DND-41 (cell line): ENCODE data around the gene SNX19.

Source experiments
- CTCF ChIP-seq: IDR thresholded peaks from 2 replicates; pipeline ENCODE4 v1.5.1; 2012; ENCODE audit warnings: borderline replicate concordance, low read length, moderate library complexity, mild to moderate bottlenecking; ENCODE audit not compliant: poor library complexity, severe bottlenecking; ENCODE audit errors: extremely low read depth
- EZH2 ChIP-seq: IDR thresholded peaks from 3 replicates; pipeline ENCODE4 v1.6.1; 2012; ENCODE audit warnings: borderline replicate concordance, low read depth, mild to moderate bottlenecking, moderate library complexity, low read length, inconsistent platforms; ENCODE audit not compliant: severe bottlenecking

- no peak for TF ChIP-seq CTCF
- no peak for TF ChIP-seq EZH2
Observed at GRCh38 chr11:130907229-130907628, 9.1 kb downstream of the SNX19 start.
